ENCODE results near the gene ZNF534.
"Not testable (repeated sequence)": the region's sequence is repeated elsewhere in the genome, so short reads cannot be mapped to it uniquely, and the experiment has no call there.

The ZNF534 gene

DNA sequence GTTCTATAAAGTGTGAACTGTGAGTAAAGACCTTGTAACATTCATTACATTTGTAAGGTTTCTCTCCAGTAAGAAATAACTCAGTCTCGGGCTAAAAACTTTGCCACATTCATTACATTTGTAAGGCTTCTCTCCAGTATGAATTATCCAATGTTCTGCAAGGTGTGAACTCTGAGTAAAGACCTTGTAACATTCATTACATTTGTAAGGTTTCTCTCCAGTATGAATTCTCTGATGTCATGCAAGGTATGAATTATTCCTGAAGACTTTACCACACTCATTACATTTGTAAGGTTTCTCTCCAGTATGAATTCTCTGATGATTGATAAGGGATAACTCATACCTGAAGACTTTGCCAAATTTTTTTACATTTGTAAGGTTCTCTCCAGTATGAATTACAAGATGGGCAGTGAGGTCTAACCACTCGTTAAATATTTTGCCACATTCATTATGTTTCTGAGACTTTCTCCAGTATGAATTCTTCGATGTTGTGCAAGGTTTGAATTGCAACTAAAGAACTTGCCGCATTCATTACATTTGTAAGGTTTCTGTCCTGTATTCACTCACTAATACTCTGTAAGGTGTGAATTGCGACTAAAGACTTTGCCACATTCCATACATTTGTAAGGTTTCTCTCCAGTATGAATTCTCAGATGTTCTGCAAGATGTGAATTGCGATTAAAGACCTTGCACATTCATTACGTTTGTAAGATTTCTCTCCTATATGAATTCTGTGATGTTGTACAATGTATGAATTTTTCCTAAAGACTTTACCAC lies 45.6 kb downstream of the ZNF534 start:
- ChIA-PET POLR2A (no interaction called here), CTCF (no interaction called here)
- no peak for DNase-seq (ENCODE audit: low read depth, low spot score)
- TF ChIP-seq, protein P1, sequence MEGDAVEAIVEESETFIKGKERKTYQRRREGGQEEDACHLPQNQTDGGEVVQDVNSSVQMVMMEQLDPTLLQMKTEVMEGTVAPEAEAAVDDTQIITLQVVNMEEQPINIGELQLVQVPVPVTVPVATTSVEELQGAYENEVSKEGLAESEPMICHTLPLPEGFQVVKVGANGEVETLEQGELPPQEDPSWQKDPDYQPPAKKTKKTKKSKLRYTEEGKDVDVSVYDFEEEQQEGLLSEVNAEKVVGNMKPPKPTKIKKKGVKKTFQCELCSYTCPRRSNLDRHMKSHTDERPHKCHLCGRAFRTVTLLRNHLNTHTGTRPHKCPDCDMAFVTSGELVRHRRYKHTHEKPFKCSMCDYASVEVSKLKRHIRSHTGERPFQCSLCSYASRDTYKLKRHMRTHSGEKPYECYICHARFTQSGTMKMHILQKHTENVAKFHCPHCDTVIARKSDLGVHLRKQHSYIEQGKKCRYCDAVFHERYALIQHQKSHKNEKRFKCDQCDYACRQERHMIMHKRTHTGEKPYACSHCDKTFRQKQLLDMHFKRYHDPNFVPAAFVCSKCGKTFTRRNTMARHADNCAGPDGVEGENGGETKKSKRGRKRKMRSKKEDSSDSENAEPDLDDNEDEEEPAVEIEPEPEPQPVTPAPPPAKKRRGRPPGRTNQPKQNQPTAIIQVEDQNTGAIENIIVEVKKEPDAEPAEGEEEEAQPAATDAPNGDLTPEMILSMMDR (IDR thresholded peaks at IDR 0.05; ENCODE audit: insufficient read depth, low read length, missing control alignments) = no peak
- H3K4me3 ChIP-seq (ENCODE audit: low read depth, low read length) = no peak overlapping the region

DNA sequence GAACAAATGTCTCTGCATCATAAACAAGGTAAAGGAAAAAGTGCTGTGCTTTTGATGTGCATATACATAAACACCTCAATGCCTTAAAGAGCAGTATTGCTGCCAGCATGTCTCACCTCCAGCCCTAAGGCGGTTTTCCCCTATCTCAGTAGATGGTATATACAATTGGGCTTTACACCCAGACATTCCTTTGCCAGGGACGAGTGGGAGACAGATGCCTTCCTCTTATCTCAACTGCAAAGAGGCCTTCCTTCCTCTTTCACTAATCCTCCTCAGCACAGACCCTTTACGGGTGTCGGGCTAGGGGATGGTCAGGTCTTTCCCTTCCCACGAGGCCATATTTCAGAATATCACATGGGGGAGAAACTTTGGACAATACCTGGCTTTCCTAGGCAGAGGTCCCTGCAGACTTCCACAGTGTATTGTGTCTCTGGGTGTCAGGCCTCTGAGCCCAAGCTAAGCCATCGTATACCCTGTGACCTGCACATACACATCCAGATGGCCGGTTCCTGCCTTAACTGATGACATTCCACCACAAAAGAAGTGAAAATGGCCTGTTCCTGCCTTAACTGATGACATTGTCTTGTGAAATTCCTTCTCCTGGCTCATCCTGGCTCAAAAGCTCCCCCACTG lies 55.3 kb downstream of the ZNF534 start:
- POLR2A ChIA-PET; CTCF ChIA-PET; DNase-seq (ENCODE audit: low read depth, low spot score); H3K4me3 ChIP-seq (ENCODE audit: low read depth, low read length): not testable (repeated sequence)

DNA sequence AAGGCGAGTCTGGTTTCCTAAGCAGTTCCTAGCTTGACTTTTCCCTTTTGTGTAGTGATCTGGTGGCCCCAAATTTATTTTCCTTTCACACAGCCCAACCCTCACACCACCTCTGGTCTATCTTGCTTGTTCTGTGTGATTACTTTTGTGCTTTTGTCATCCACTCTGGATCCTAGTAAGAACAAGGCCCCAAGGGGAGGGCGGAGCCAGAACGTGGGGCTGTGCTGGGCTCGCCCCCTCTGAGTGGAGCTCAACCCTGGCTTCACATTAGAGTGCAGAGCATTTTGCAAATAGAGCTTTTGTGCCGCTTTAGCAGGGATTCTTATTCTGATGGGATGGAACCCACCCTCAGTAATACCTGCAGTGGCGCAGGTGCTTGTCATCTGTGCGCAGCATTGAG lies 56.1 kb downstream of the ZNF534 start:
- H3K4me3 ChIP-seq (ENCODE audit: low read depth, low read length); CTCF ChIA-PET; POLR2A ChIA-PET; DNase-seq (ENCODE audit: low read depth, low spot score): not testable (repeated sequence)

DNA sequence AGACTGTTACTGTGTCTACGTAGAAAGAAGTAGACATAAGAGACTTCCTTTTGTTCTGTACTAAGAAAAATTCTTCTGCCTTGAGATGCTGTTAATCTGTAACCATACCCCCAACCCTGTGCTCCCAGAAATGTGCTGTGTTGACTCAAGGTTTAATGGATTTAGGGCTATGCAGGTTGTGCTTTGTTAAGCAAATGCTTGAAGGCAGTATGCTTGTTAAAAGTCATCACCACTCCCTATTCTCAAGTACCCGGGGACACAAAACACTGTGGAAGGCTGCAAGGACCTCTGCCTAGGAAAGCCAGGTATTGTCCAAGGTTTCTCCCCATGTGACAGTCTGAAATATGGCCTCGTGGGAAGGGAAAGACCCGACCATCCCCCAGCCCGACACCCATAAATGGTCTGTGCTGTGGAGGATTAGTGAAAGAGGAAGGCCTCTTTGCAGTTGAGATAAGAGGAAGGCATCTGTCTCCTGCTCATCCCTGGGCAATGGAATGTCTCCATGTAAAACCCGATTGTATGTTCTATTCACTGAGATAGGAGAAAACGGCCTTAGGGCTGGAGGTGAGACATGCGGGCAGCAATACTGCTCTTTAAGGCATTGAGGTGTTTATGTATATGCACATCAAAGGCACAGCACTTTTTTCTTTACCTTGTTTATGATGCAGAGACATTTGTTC lies 56.8 kb downstream of the ZNF534 start:
- CTCF ChIA-PET; DNase-seq (ENCODE audit: low read depth, low spot score); POLR2A ChIA-PET; H3K4me3 ChIP-seq (ENCODE audit: low read depth, low read length): not testable (repeated sequence)

DNA sequence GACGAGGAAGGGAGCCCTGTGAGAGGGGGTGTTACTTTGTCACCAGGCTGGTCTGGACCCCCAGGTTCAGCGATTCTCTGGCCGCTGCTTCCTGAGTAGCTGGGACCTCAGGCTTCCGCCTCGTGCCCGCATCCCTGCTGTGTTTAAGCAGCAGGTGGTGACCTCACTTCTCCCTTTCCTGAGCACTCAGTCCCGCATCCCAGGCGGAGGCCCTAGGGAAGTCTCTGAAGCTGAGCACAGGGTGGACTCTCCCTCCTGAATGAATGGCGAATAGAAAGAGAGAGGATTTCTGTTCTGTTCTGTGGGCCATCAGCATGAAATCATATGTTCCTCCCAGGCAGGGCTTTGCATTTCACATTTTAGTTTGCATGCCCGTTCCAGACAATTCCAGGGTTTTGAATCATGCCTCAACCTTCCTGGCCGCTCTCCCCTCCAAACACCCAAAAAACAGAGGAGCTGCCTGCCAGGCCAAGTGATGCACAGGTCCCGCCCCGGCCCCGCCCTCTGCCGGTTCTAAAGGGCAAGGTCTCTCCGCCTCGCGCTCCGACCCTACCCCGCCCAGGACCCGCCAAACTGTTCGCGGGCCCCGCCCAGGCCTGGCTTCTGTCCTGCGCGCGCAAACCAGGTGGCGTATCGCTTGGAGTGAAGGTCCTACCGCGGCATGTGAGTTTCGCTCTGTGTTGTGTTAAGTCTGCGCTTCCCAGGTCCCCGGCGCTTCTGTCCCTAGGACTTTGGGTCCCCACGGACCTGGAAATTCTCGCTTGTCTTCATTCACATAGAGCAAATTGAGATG lies 63.4 kb downstream of the ZNF534 start:
- TF ChIP-seq, protein P1 (IDR thresholded peaks at IDR 0.05; ENCODE audit: insufficient read depth, low read length, missing control alignments) = no peak
- DNase-seq (ENCODE audit: low read depth, low spot score) = no peak
- CTCF ChIA-PET = no interaction called here

DNA sequence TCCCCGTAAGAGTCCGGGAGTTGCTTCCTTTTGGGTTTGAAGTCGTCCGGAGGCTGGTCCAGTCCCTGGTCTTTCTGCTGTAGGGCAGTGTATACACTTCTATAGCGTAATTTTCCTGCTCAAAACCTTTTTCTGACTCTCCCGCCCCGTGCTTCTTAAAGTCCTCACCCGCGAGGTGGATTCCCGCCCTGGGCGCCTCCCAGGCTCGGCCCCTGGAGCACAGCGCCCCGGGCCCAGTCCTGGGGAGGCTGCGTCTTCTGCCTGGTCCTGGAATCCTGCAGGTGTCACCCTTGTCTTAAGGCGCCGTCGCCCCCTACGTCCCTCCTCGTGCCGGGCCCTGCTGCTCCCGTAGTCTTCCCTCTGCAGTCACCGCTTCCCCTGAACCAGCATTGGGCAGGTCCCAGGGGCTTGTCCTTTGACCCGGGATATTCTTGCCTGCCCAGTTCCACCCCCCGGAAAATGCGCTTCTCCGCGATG lies 64.1 kb downstream of the ZNF534 start:
- H3K4me3 ChIP-seq (ENCODE audit: low read depth, low read length) = no peak overlapping the region
- DNase-seq (ENCODE audit: low read depth, low spot score) = no peak
- TF ChIP-seq, protein P1 (IDR thresholded peaks at IDR 0.05; ENCODE audit: insufficient read depth, low read length, missing control alignments) = no peak
- ChIA-PET POLR2A (no interaction called here), CTCF (no interaction called here)

More for the DNA sequence above, 63.4 kb downstream of the ZNF534 start:
- H3K4me3 ChIP-seq (ENCODE audit: low read depth, low read length) = no peak overlapping the region
- POLR2A ChIA-PET = no interaction called here

DNA sequence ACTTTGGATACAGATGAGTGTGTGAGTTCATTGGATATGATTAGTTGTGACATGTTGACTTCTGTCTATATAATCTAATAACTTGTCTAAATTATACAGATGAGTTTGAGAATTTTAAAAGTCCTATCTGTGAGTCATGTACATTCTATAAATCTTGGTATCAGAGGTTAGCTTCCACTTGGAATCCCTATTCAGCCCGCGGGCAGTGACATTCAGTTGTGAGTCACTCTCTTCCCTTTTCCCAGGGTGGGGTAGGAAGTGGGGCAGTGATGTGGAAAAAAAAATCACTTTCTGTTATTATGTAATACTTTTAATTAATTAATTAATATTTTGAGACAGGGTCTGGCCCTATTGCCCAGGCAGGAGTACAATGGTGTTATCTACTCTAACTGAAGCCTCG lies 65.6 kb downstream of the ZNF534 start:
- TF ChIP-seq, protein P1 (IDR thresholded peaks at IDR 0.05; ENCODE audit: insufficient read depth, low read length, missing control alignments) = no peak
- DNase-seq (ENCODE audit: low read depth, low spot score) = no peak
- ChIA-PET CTCF (no interaction called here), POLR2A (no interaction called here)
- H3K4me3 ChIP-seq (ENCODE audit: low read depth, low read length) = no peak overlapping the region

Data from AG04449 (cell line).